Panc1 (cell line): ENCODE data around the gene ACTL7A.

Experiments used
- POLR2AphosphoS5 ChIP-seq: IDR thresholded peaks from 2 replicates; pipeline ENCODE4 v1.6.1; 2012; ENCODE audit warnings: mild to moderate bottlenecking, low read depth, low read length, moderate library complexity
- SIN3A ChIP-seq: IDR thresholded peaks from 2 replicates; pipeline ENCODE4 v1.6.1; 2012; ENCODE audit warnings: low read depth, mild to moderate bottlenecking, low read length, moderate library complexity, borderline replicate concordance; ENCODE audit not compliant: insufficient read depth
- TF ChIP-seq, protein P1 (sequence below): fragments of 450-650 bp; IDR thresholded peaks from 2 replicates; pipeline ENCODE4 v1.5.1; 2017; ENCODE audit warnings: mild to moderate bottlenecking
- TF ChIP-seq, protein P2 (sequence below), 2 experiments: IDR thresholded peaks; 2 replicates each; pipeline ENCODE4 v1.6.1; 2011 to 2012; ENCODE audit warnings: low read depth in 2 of 2, control low read depth in 1 of 2, low read length in 1 of 2, mild to moderate bottlenecking in 1 of 2, moderate library complexity in 1 of 2; ENCODE audit not compliant: insufficient read depth in 1 of 2

DNA sequence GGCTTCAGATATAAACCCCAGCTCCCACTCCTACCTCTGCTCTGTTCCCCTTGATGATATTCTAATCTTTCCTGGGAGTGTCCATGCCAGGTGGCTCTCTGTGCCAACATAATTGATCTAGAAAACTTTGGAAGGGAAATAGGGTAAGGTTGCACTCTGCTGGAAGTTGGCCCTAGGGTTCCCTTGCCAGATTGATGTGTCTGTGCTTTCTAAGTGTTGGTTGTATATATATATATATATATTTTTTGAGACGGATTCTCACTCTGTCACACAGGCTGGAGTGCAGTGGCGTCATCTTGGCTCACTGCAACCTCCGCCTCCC lies 29.9 kb upstream of the ACTL7A start:
- TF ChIP-seq, protein P1, sequence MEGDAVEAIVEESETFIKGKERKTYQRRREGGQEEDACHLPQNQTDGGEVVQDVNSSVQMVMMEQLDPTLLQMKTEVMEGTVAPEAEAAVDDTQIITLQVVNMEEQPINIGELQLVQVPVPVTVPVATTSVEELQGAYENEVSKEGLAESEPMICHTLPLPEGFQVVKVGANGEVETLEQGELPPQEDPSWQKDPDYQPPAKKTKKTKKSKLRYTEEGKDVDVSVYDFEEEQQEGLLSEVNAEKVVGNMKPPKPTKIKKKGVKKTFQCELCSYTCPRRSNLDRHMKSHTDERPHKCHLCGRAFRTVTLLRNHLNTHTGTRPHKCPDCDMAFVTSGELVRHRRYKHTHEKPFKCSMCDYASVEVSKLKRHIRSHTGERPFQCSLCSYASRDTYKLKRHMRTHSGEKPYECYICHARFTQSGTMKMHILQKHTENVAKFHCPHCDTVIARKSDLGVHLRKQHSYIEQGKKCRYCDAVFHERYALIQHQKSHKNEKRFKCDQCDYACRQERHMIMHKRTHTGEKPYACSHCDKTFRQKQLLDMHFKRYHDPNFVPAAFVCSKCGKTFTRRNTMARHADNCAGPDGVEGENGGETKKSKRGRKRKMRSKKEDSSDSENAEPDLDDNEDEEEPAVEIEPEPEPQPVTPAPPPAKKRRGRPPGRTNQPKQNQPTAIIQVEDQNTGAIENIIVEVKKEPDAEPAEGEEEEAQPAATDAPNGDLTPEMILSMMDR: no peak
- no peak for TF ChIP-seq POLR2AphosphoS5
- TF ChIP-seq, protein P2, sequence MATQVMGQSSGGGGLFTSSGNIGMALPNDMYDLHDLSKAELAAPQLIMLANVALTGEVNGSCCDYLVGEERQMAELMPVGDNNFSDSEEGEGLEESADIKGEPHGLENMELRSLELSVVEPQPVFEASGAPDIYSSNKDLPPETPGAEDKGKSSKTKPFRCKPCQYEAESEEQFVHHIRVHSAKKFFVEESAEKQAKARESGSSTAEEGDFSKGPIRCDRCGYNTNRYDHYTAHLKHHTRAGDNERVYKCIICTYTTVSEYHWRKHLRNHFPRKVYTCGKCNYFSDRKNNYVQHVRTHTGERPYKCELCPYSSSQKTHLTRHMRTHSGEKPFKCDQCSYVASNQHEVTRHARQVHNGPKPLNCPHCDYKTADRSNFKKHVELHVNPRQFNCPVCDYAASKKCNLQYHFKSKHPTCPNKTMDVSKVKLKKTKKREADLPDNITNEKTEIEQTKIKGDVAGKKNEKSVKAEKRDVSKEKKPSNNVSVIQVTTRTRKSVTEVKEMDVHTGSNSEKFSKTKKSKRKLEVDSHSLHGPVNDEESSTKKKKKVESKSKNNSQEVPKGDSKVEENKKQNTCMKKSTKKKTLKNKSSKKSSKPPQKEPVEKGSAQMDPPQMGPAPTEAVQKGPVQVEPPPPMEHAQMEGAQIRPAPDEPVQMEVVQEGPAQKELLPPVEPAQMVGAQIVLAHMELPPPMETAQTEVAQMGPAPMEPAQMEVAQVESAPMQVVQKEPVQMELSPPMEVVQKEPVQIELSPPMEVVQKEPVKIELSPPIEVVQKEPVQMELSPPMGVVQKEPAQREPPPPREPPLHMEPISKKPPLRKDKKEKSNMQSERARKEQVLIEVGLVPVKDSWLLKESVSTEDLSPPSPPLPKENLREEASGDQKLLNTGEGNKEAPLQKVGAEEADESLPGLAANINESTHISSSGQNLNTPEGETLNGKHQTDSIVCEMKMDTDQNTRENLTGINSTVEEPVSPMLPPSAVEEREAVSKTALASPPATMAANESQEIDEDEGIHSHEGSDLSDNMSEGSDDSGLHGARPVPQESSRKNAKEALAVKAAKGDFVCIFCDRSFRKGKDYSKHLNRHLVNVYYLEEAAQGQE (IDR thresholded peaks at IDR 0.05; ENCODE audit: insufficient read depth in 1 of 2, low read depth in 2 of 2, low read length in 1 of 2): no peak
- TF ChIP-seq SIN3A: no peak
